ENCODE data around the gene KIAA1614.
"Not testable (repeated sequence)": the region's sequence is repeated elsewhere in the genome, so short reads cannot be mapped to it uniquely, and the experiment has no call there.

Gene KIAA1614

GRCh38 chr1:180964056-180964455, 51.4 kb downstream of the KIAA1614 start:
- no peak for DNase-seq (ENCODE audit: low read depth in 2 of 2)

- DNase-seq (ENCODE audit: low read depth in 2 of 2) = no peak
These were observed 51.9 kb downstream of the KIAA1614 start for GRCh38 chr1:180964595-180964994.

- no peak for DNase-seq (ENCODE audit: low read depth in 2 of 2)
These were observed 53.6 kb downstream of the KIAA1614 start for GRCh38 chr1:180966312-180966711.

- DNase-seq (ENCODE audit: low read depth in 2 of 2) = no peak
These were observed 54.2 kb downstream of the KIAA1614 start for GRCh38 chr1:180966744-180967536.

- DNase-seq (ENCODE audit: low read depth in 2 of 2) = no peak
These were observed 54.9 kb downstream of the KIAA1614 start for GRCh38 chr1:180967558-180967957.

- not testable (repeated sequence) for DNase-seq (ENCODE audit: low read depth in 2 of 2)
These were observed 56.1 kb downstream of the KIAA1614 start for GRCh38 chr1:180968834-180969233.

- DNase-seq (ENCODE audit: low read depth in 2 of 2) = no peak
These were observed 56.7 kb downstream of the KIAA1614 start for GRCh38 chr1:180969434-180969833.

GRCh38 chr1:180970333-180971079, 57.8 kb downstream of the KIAA1614 start:
- DNase-seq (ENCODE audit: low read depth in 2 of 2) = no peak

GRCh38 chr1:180971273-180971997, 58.7 kb downstream of the KIAA1614 start:
- no peak for DNase-seq (ENCODE audit: low read depth in 2 of 2)

- DNase-seq (ENCODE audit: low read depth in 2 of 2) = no peak
These were observed 60.7 kb downstream of the KIAA1614 start for GRCh38 chr1:180973369-180973768.

- DNase-seq (ENCODE audit: low read depth in 2 of 2) = no peak
These were observed 61.5 kb downstream of the KIAA1614 start for GRCh38 chr1:180974236-180974635.

- no peak for DNase-seq (ENCODE audit: low read depth in 2 of 2)
These were observed 62.9 kb downstream of the KIAA1614 start for GRCh38 chr1:180975551-180975950.

- no peak for DNase-seq (ENCODE audit: low read depth in 2 of 2)
These were observed 63.5 kb downstream of the KIAA1614 start for GRCh38 chr1:180976191-180976590.

GRCh38 chr1:180976732-180977357, 64.1 kb downstream of the KIAA1614 start:
- no peak for DNase-seq (ENCODE audit: low read depth in 2 of 2)

GRCh38 chr1:180981596-180982387, 69.1 kb downstream of the KIAA1614 start:
- peak; percentile 7 to 12 for DNase-seq (ENCODE audit: low read depth in 2 of 2)

GRCh38 chr1:180982422-180982821, 69.7 kb downstream of the KIAA1614 start:
- DNase-seq (ENCODE audit: low read depth in 2 of 2) = no peak

- no peak for DNase-seq (ENCODE audit: low read depth in 2 of 2)
These were observed 75.6 kb downstream of the KIAA1614 start for GRCh38 chr1:180988253-180988752.

GRCh38 chr1:180994262-180994661, 81.6 kb downstream of the KIAA1614 start:
- DNase-seq (ENCODE audit: low read depth in 2 of 2) = no peak

- no peak for DNase-seq (ENCODE audit: low read depth in 2 of 2)
These were observed 85.3 kb downstream of the KIAA1614 start for GRCh38 chr1:180997843-180998504.
